ENCODE data around the gene AK9. TPM values are rescaled to one million over a fixed set of nuclear protein-coding genes. Genes with fewer than 3 reads are reported as not detected.

AK9 gene
- total and polyA plus RNA-seq, 2 of the 8 experiments (the other 6 are each of a cell fraction or from before 2014, with no cell fraction given): 1.8 to 2.2 TPM

- no peak overlapping the region for H2BK15ac ChIP-seq (ENCODE audit: low read length)
- no peak overlapping the region for H4K91ac ChIP-seq (replicated peaks; ENCODE audit: insufficient read length, low read length)
- H3K36me3 ChIP-seq (ENCODE audit: control insufficient read depth in 2 of 4, insufficient read depth in 4 of 4, low read length in 3 of 4): no peaks in the 10 kb centered on the region
- H4K8ac ChIP-seq (ENCODE audit: extremely low read depth, insufficient read depth, low read length): no peak overlapping the region
- no peak overlapping the region for H3K23ac ChIP-seq (ENCODE audit: insufficient read length)
- no peaks in the 10 kb centered on the region; a peak in 1 of 4 replicates for H3K9me3 ChIP-seq (ENCODE audit: insufficient read depth in 2 of 2, low read depth in 1 of 2, low read length in 1 of 2)
- H3K14ac ChIP-seq (ENCODE audit: insufficient read length): no peak overlapping the region
- H3K4ac ChIP-seq (replicated peaks; ENCODE audit: insufficient read length, low read depth, low read length): no peak overlapping the region
- H3K27me3 ChIP-seq (replicated peaks in 1 of 4; ENCODE audit: control insufficient read depth in 3 of 4, extremely low read depth in 1 of 4, insufficient read depth in 3 of 4, low read length in 3 of 4): no peaks in the 10 kb centered on the region
- no peak overlapping the region for H3K27ac ChIP-seq (ENCODE audit: low read depth, low read length)
- peaks cover 0 to 5% (median 3%) of the 10 kb centered on the region in 4 experiments; a peak in 3 of 7 replicates for H3K4me1 ChIP-seq (replicated peaks in 1 of 4; ENCODE audit: control insufficient read depth in 3 of 4, insufficient read depth in 4 of 4, low read length in 3 of 4)
- H3K56ac ChIP-seq (replicated peaks; ENCODE audit: insufficient read length, low read depth, low read length): no peak overlapping the region
- H2AK5ac ChIP-seq (ENCODE audit: low read depth, low read length): no peak overlapping the region
- ChIA-PET POLR2A (ENCODE audit: partially characterized antibody) (no interaction called here), CTCF (ENCODE audit: partially characterized antibody) (no interaction called here)
- no peak overlapping the region for H3K18ac ChIP-seq (ENCODE audit: extremely low read depth, low read length)
- H3K9ac ChIP-seq (replicated peaks in 1 of 4; ENCODE audit: extremely low read depth in 1 of 4, low read depth in 3 of 4, low read length in 3 of 4): no peak overlapping the region
- DNase-seq (ENCODE audit: low read depth in 1 of 2, low spot score in 2 of 2) (no peak), FAIRE-seq (no peak)
- H2BK5ac ChIP-seq (ENCODE audit: low read depth, low read length): no peak overlapping the region
- H3K79me2 ChIP-seq (ENCODE audit: control insufficient read depth in 1 of 2, insufficient read depth in 2 of 2, low read length in 2 of 2): no peaks in the 10 kb centered on the region
- H2BK120ac ChIP-seq (replicated peaks; ENCODE audit: low read depth, low read length): no peak overlapping the region
- no peaks in the 10 kb centered on the region for H3K23me2 ChIP-seq (ENCODE audit: low read depth, low read length)
- H3K4me2 ChIP-seq (ENCODE audit: insufficient read depth in 1 of 2, low read depth in 2 of 2, low read length in 2 of 2): no peak overlapping the region
- no peak overlapping the region for H2BK12ac ChIP-seq (ENCODE audit: low read depth, low read length)
- WGBS, 2 experiments (ENCODE audit: extremely low coverage in 1 of 2, insufficient coverage in 1 of 2, insufficient read length in 1 of 2, insufficient replicate concordance in 2 of 2, low coverage in 1 of 2, low lambda C conversion rate in 2 of 2, missing lambda C conversion rate in 1 of 2): 98% methylated on average over 2 of the region's 2 CpGs; no CpG with 5 or more reads in 1 of the 2 experiments
- no peak overlapping the region for H2BK20ac ChIP-seq (ENCODE audit: low read length)
- no peak overlapping the region for H3K4me3 ChIP-seq (ENCODE audit: extremely low read depth in 1 of 4, insufficient read depth in 2 of 4, low read depth in 3 of 4, low read length in 4 of 4)
- H4K20me1 ChIP-seq (replicated peaks in 1 of 2; ENCODE audit: control insufficient read depth in 1 of 2, insufficient read depth in 2 of 2, low read length in 2 of 2): no peaks in the 10 kb centered on the region
- no peak overlapping the region for H4K5ac ChIP-seq (ENCODE audit: insufficient read length, low read depth, low read length)
- H2AFZ ChIP-seq (ENCODE audit: low read length): no peak overlapping the region
- H3K79me1 ChIP-seq (ENCODE audit: low read depth, low read length): no peaks in the 10 kb centered on the region
- TF ChIP-seq RFX5 (IDR thresholded peaks at IDR 0.05; ENCODE audit: borderline replicate concordance, low read depth, low read length) (no peak), ZNF274 (IDR thresholded peaks at IDR 0.05; ENCODE audit: borderline replicate concordance, extremely low read depth, low read length) (no peak), TEAD4 (IDR thresholded peaks at IDR 0.05; ENCODE audit: low read depth, low read length) (no peak), ASH2L (IDR thresholded peaks at IDR 0.05; ENCODE audit: low read length) (no peak), ATF3 (IDR thresholded peaks at IDR 0.05; ENCODE audit: insufficient read depth, low read depth, low read length) (no peak), RNF2 (IDR thresholded peaks at IDR 0.05; ENCODE audit: borderline replicate concordance, low read depth, low read length, missing control alignments, poor library complexity, severe bottlenecking) (no peak), YY1 (IDR thresholded peaks at IDR 0.05; ENCODE audit: low read depth, low read length) (no peak), CEBPB (IDR thresholded peaks at IDR 0.05; ENCODE audit: low read depth, low read length) (no peak), HDAC2 (IDR thresholded peaks at IDR 0.05; ENCODE audit: borderline replicate concordance in 1 of 2, low read depth in 2 of 2, low read length in 2 of 2) (no peak), POU5F1 (IDR thresholded peaks at IDR 0.05; ENCODE audit: low read depth, low read length) (no peak), SP2 (IDR thresholded peaks at IDR 0.05; ENCODE audit: low read length) (no peak), MAX (IDR thresholded peaks at IDR 0.05) (no peak), TAF7 (optimal IDR thresholded peaks at IDR 0.05; ENCODE audit: borderline replicate concordance, low read depth, low read length) (no peak), FOSL1 (IDR thresholded peaks at IDR 0.05; ENCODE audit: insufficient read depth, low read depth, low read length) (no peak)
These were observed 111.6 kb downstream of the AK9 start for GRCh38 chr6:109579361-109579760.
